ENCODE data around the gene ERFL. TPM values are rescaled to one million over a fixed set of nuclear protein-coding genes. Genes with fewer than 3 reads are reported as not detected.

The ERFL gene
- total RNA-seq, 4 donors from 2014 or later: not detected

DNA sequence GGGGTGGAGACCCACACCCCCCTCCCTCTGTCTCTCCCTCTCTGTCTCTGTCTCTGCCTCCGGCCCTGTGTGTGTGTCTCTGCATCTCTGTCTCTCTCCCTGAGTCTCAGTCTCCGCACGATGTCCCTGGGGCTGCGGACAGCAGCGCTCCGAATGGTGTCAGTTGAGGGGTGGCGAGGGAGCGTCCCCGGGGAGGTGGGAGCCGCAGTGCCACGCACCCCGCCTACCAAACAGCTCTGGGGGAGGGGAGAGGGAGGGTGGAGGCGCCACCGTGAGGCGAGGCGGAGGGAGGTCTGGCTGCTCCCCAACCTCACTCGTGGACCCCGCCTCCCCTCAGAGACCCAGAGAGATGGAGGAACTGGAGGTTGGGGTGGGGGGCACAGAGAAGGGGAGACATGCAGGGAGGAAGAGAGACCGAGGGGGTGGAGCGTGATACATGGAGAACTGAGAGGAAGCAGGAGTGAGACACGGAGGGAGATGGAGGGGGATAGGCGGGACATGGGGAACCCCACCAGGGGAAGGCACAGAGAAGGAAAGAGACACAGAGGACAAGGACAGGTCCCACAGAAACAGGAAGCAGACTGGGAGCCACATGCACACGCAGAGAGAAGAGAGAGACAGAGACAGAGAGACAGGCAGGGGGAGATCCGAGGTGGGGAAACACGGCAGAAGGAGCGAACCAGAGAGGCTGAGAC, 7.2 kb downstream of the ERFL start:
- no peak for TF ChIP-seq POLR2A (IDR thresholded peaks at IDR 0.05)
- TF ChIP-seq, protein P1, sequence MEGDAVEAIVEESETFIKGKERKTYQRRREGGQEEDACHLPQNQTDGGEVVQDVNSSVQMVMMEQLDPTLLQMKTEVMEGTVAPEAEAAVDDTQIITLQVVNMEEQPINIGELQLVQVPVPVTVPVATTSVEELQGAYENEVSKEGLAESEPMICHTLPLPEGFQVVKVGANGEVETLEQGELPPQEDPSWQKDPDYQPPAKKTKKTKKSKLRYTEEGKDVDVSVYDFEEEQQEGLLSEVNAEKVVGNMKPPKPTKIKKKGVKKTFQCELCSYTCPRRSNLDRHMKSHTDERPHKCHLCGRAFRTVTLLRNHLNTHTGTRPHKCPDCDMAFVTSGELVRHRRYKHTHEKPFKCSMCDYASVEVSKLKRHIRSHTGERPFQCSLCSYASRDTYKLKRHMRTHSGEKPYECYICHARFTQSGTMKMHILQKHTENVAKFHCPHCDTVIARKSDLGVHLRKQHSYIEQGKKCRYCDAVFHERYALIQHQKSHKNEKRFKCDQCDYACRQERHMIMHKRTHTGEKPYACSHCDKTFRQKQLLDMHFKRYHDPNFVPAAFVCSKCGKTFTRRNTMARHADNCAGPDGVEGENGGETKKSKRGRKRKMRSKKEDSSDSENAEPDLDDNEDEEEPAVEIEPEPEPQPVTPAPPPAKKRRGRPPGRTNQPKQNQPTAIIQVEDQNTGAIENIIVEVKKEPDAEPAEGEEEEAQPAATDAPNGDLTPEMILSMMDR (IDR thresholded peaks at IDR 0.05): no peak
- H3K9me3 ChIP-seq: no peaks in the 10 kb centered on the region
- peaks cover 0 to 100% (median 36%) of the 10 kb centered on the region in 4 donors for H3K27me3 ChIP-seq
- DNase-seq: no peak
- WGBS, 2 donors: 10 to 12% methylated on average over 8 of the region's 26 CpGs
- no peak overlapping the region for H3K27ac ChIP-seq
- H3K4me1 ChIP-seq: no peaks in the 10 kb centered on the region
- intact Hi-C loops (cut with DNase I): no loop called here
- no peaks in the 10 kb centered on the region for H3K36me3 ChIP-seq
- H3K4me3 ChIP-seq: no peak overlapping the region

DNA sequence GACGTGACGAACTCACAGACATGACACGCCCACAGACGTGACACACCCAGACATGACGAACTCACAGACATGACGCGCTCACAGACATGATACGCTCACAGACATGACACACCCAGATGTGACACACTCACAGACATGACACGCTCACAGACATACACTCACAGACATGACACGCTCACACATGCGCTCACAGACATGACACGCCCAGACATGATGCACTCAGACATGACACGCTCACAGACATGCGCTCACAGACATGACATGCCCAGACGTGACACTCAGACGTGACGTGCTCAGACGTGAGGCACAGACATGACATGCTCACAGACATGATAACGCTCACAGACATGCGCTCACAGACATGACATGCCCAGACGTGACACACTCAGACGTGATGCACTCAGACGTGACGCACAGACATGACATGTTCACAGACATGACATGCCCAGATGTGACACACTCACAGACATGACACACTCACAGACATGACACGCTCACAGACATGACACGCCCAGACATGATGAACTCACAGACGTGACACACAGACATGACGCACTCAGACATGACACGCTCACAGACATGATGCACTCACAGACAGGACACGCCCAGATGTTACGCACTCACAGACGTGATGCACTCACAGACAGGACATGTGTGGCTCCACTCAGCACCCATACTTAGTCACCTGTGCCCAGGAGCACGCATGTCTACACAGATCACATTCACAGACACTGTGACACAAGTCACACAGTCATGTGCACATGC, 8.1 kb downstream of the ERFL start:
- H3K4me1 ChIP-seq: peaks cover 0 to 8% (median 4%) of the 10 kb centered on the region in 3 donors
- intact Hi-C loops (cut with DNase I): no loop called here
- WGBS, 2 donors: 68 to 74% methylated on average over 27 to 30 of the region's 33 CpGs
- TF ChIP-seq, protein P1 (IDR thresholded peaks at IDR 0.05): no peak
- TF ChIP-seq POLR2A (IDR thresholded peaks at IDR 0.05): no peak
- H3K27ac ChIP-seq: no peak overlapping the region
- H3K27me3 ChIP-seq: peaks cover 7 to 100% (median 41%) of the 10 kb centered on the region in 4 donors
- DNase-seq: no peak
- H3K4me3 ChIP-seq: no peak overlapping the region
- H3K9me3 ChIP-seq: no peaks in the 10 kb centered on the region
- no peaks in the 10 kb centered on the region for H3K36me3 ChIP-seq

DNA sequence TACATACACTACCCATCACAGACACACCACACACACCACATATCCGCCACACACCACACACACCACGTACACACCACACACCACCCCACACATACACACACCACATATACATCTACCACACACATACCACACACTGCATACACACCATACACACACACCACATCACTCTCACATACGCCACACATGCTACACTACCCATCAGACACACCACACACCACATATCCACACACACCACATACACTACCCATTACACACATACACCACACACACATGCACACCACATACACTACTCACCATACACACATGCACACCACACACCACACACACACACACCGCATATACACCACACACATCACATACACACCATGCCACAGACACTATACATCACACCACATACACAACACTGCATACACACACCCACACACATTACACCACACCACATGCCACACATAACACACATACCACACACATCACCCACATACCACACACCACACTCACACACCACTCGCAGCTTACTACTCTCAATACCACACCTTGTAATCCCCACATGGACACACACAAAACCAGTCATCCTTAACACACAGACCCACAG, 9.5 kb downstream of the ERFL start:
- no peak for DNase-seq

DNA sequence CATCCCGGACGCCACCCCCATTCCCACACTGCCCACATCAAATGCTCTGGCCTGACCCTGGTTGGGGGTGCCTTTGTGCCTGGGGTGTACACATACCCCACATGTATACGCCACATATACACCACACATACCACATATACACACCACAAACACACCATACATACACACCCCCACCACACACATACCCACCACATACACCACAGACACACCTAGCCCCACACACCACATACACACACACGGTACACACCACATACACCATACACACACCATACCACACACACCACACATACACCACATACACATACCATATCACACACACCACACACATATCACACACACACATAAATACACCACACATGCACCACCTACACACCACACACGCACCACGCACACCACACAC, 10.2 kb downstream of the ERFL start:
- no peak for DNase-seq
- WGBS, 2 donors: 79 to 98% methylated on average over 4 to 6 of the region's 6 CpGs
- H3K27ac ChIP-seq: no peak overlapping the region
- H3K4me1 ChIP-seq: peaks cover 0 to 19% (median 5%) of the 10 kb centered on the region in 3 donors
- no peak overlapping the region for H3K4me3 ChIP-seq
- no peaks in the 10 kb centered on the region for H3K36me3 ChIP-seq
- H3K9me3 ChIP-seq: no peaks in the 10 kb centered on the region
- H3K27me3 ChIP-seq: peaks cover 7 to 99% (median 47%) of the 10 kb centered on the region in 4 donors
- TF ChIP-seq, protein P1 (IDR thresholded peaks at IDR 0.05): no peak
- TF ChIP-seq POLR2A (IDR thresholded peaks at IDR 0.05): no peak
- intact Hi-C loops (cut with DNase I): no loop called here

More for the DNA sequence above, 9.5 kb downstream of the ERFL start:
- Histone ChIP-seq H3K27me3 (peaks cover 7 to 99% (median 41%) of the 10 kb centered on the region in 4 donors), H3K4me3 (no peak overlapping the region), H3K4me1 (peaks cover 0 to 13% (median 5%) of the 10 kb centered on the region in 3 donors), H3K9me3 (no peaks in the 10 kb centered on the region), H3K27ac (no peak overlapping the region), H3K36me3 (no peaks in the 10 kb centered on the region)
- 85 to 86% methylated on average over 5 of the region's 5 CpGs for WGBS, 2 donors
- intact Hi-C loops (cut with DNase I): no loop called here
- TF ChIP-seq, protein P1 (IDR thresholded peaks at IDR 0.05): no peak
- no peak for TF ChIP-seq POLR2A (IDR thresholded peaks at IDR 0.05)

DNA sequence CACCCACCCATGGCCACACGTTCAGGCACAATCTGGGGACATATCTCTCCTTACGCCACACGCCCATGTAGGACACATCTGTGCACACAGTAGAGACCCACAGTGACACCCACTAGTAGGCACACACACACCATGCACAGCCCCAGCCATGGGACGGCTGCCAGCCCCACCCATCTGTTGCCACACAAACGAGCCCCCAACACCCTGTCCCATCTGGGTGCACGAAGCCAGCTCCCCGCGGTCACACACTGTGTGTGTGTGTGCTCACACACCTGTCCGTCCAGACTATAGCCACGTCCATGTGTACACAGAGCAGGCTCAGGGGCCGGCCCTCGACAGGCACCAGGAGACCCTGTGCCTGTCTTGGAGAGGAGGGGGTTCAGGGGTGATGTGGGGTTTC, 10.6 kb downstream of the ERFL start:
- intact Hi-C loops (cut with DNase I): no loop called here
- DNase-seq: no peak
- Histone ChIP-seq H3K27me3 (peaks cover 10 to 99% (median 46%) of the 10 kb centered on the region in 4 donors), H3K9me3 (no peaks in the 10 kb centered on the region), H3K36me3 (no peaks in the 10 kb centered on the region), H3K27ac (no peak overlapping the region), H3K4me3 (no peak overlapping the region), H3K4me1 (peaks cover 0 to 23% (median 5%) of the 10 kb centered on the region in 3 donors)
- WGBS, 2 donors: 0 to 45% methylated on average over 1 to 7 of the region's 12 CpGs
- TF ChIP-seq, protein P1 (IDR thresholded peaks at IDR 0.05): no peak
- no peak for TF ChIP-seq POLR2A (IDR thresholded peaks at IDR 0.05)

All from esophagus squamous epithelium (tissue), 5 donors.